Uterus (tissue), 4 donors: ENCODE data around the gene CDKAL1. TPM values are rescaled to one million over a fixed set of nuclear protein-coding genes. Genes with fewer than 3 reads are reported as not detected.

Experiments
- DNase-seq, 2 donors: peaks; one replicate each; pipeline ENCODE4 v3.0.0-alpha.2; 2019 to 2020
- H3K27ac ChIP-seq, 2 donors: fragments of 200-600 bp; sonication (generic); 1 replicate in 1 of 2; 2 replicates in 1 of 2; pipeline ENCODE4 v1.5.1; 2016 to 2018
- H3K27me3 ChIP-seq, 2 donors: fragments of 200-600 bp; sonication (generic); one replicate each; pipeline ENCODE4 v1.5.1; 2018 to 2019; ENCODE audit warnings: control low read depth in 1 of 2
- H3K36me3 ChIP-seq, 2 donors: fragments of 200-600 bp; sonication (generic); one replicate each; pipeline ENCODE4 v1.5.1; 2019; ENCODE audit warnings: control low read depth in 1 of 2
- H3K4me1 ChIP-seq, 2 donors: fragments of 200-600 bp; sonication (generic); one replicate each; pipeline ENCODE4 v1.5.1; 2018 to 2019; ENCODE audit warnings: control low read depth in 1 of 2
- H3K4me3 ChIP-seq, 2 donors: fragments of 200-600 bp; sonication (generic); 1 replicate in 1 of 2; 2 replicates in 1 of 2; pipeline ENCODE4 v1.5.1; 2018 to 2019; ENCODE audit warnings: mild to moderate bottlenecking in 1 of 2
- H3K9me3 ChIP-seq, 2 donors: fragments of 200-600 bp; sonication (generic); one replicate each; pipeline ENCODE4 v1.5.1; 2019; ENCODE audit warnings: control low read depth in 1 of 2
- CTCF ChIP-seq, 4 experiments: fragments of 200-600 bp in 2 of 4; fragments of 450-650 bp in 2 of 4; sonication (generic) in 2 of 4; IDR thresholded peaks; one replicate each; pipeline ENCODE4 v1.5.1; 2016 to 2019; ENCODE audit warnings: antibody characterized with exemption in 4 of 4, mild to moderate bottlenecking in 2 of 4, moderate library complexity in 1 of 4
- POLR2A ChIP-seq, 2 donors: fragments of 450-650 bp; IDR thresholded peaks; one replicate each; pipeline ENCODE4 v1.6.1; 2016; ENCODE audit warnings: antibody characterized with exemption in 2 of 2, mild to moderate bottlenecking in 1 of 2, moderate library complexity in 1 of 2
- intact Hi-C: fragments of 100-400 bp; cut with DNase I; formaldehyde crosslinking; loops from one replicate; pipeline ENCODE4 v1.15.1; 2023; ENCODE audit warnings: low total_unique reads
- total RNA-seq, 4 donors: library from RNA; depleted of rRNA in 3 of 4; stranded (reverse); fragments of >200 nt in 3 of 4; gene quantifications; one replicate each; pipeline versions ENCODE4 v1.1.0 to v1.2.4, GENCODE V29; 2014 to 2023
- donor health status: DM: yes; HTN: yes; CAD: no.

The CDKAL1 gene
- total RNA-seq, 4 donors from 2014 or later = 5.0 to 51.7 (median 18.9) TPM

GRCh38 chr6:21079468-21080048 lies 545.3 kb downstream of the CDKAL1 start:
- no peak overlapping the region for H3K27ac ChIP-seq
- H3K4me3 ChIP-seq = no peak overlapping the region
- TF ChIP-seq CTCF (IDR thresholded peaks at IDR 0.05) = no peak
- no peak for TF ChIP-seq POLR2A (IDR thresholded peaks at IDR 0.05)

GRCh38 chr6:21080221-21080620 lies 546.0 kb downstream of the CDKAL1 start:
- no peaks in the 10 kb centered on the region for H3K27me3 ChIP-seq
- intact Hi-C loops = no loop called here
- no peaks in the 10 kb centered on the region for H3K36me3 ChIP-seq
- TF ChIP-seq POLR2A (IDR thresholded peaks at IDR 0.05) = no peak
- TF ChIP-seq CTCF (IDR thresholded peaks at IDR 0.05) = no peak
- DNase-seq = no peak
- no peak overlapping the region for H3K27ac ChIP-seq
- no peaks in the 10 kb centered on the region for H3K4me1 ChIP-seq
- H3K9me3 ChIP-seq = no peaks in the 10 kb centered on the region
- no peak overlapping the region for H3K4me3 ChIP-seq

More at GRCh38 chr6:21079468-21080048, 545.3 kb downstream of the CDKAL1 start:
- intact Hi-C loops = no loop called here
- no peaks in the 10 kb centered on the region for H3K27me3 ChIP-seq
- H3K4me1 ChIP-seq = no peaks in the 10 kb centered on the region
- no peak for DNase-seq
- no peaks in the 10 kb centered on the region for H3K9me3 ChIP-seq
- H3K36me3 ChIP-seq = no peaks in the 10 kb centered on the region

- no peak for DNase-seq
- H3K36me3 ChIP-seq = no peaks in the 10 kb centered on the region
- intact Hi-C loops = no loop called here
- no peaks in the 10 kb centered on the region for H3K9me3 ChIP-seq
- H3K27me3 ChIP-seq = no peaks in the 10 kb centered on the region
- no peak overlapping the region for H3K27ac ChIP-seq
- H3K4me3 ChIP-seq = no peak overlapping the region
- H3K4me1 ChIP-seq = no peaks in the 10 kb centered on the region
- TF ChIP-seq POLR2A (IDR thresholded peaks at IDR 0.05) (no peak), CTCF (IDR thresholded peaks at IDR 0.05) (no peak)
These were observed 547.8 kb downstream of the CDKAL1 start for GRCh38 chr6:21082091-21082490.

- H3K4me1 ChIP-seq = no peaks in the 10 kb centered on the region
- TF ChIP-seq POLR2A (IDR thresholded peaks at IDR 0.05) = no peak
- TF ChIP-seq CTCF (IDR thresholded peaks at IDR 0.05) = no peak
- no peaks in the 10 kb centered on the region for H3K9me3 ChIP-seq
- H3K4me3 ChIP-seq = no peak overlapping the region
- H3K36me3 ChIP-seq = no peaks in the 10 kb centered on the region
- no peak for DNase-seq
- H3K27ac ChIP-seq = no peak overlapping the region
- intact Hi-C loops = no loop called here
- no peaks in the 10 kb centered on the region for H3K27me3 ChIP-seq
These were observed 549.5 kb downstream of the CDKAL1 start for GRCh38 chr6:21083708-21084107.

- Histone ChIP-seq H3K36me3 (no peaks in the 10 kb centered on the region), H3K9me3 (no peaks in the 10 kb centered on the region), H3K27ac (no peak overlapping the region), H3K27me3 (no peaks in the 10 kb centered on the region), H3K4me1 (no peaks in the 10 kb centered on the region), H3K4me3 (no peak overlapping the region)
- intact Hi-C loops = no loop called here
- TF ChIP-seq CTCF (IDR thresholded peaks at IDR 0.05) (no peak), POLR2A (IDR thresholded peaks at IDR 0.05) (no peak)
- DNase-seq = no peak
These were observed 550.4 kb downstream of the CDKAL1 start for GRCh38 chr6:21084656-21085055.
